ENCODE measurements around the gene AAGAB.

GRCh38 chr15:67202091-67202490 is 52.4 kb downstream of the AAGAB start:
- TF ChIP-seq REST (IDR thresholded peaks at IDR 0.05; ENCODE audit: insufficient replicate concordance, low read depth) (no peak), SPI1 (IDR thresholded peaks at IDR 0.05; ENCODE audit: borderline replicate concordance, low read depth) (no peak), POLR2AphosphoS5 (IDR thresholded peaks at IDR 0.05; ENCODE audit: low read depth) (no peak), CTCF (IDR thresholded peaks at IDR 0.05; ENCODE audit: insufficient read depth, low read length) (no peak), GABPA (IDR thresholded peaks at IDR 0.05; ENCODE audit: low read depth) (no peak)

All from HL-60 (cell line).